HEK293T (cell line): ENCODE data around the gene KYNU.
A peak's percentile ranks its signal among the peaks of the same experiment; 100 is the strongest.

ENCODE experiments used
- CTCF ChIA-PET: fragments of 350-600 bp; formaldehyde crosslinking; extraction: SDS; loops from one replicate; lab custom pipeline; 2021; ENCODE audit warnings: antibody characterized with exemption, inconsistent platforms; lab: Yijun Ruan, JAX
- POLR2A ChIA-PET: fragments of 350-600 bp; formaldehyde crosslinking; extraction: SDS; loops from one replicate; lab custom pipeline; 2020; ENCODE audit warnings: antibody characterized with exemption, inconsistent platforms; lab: Yijun Ruan, JAX
- DNase-seq: peaks from one replicate; pipeline ENCODE4 v3.0.0; 2012; ENCODE audit warnings: mixed read lengths; ENCODE audit errors: extremely low spot score
- ARNT ChIP-seq: fragments of 450-650 bp; IDR thresholded peaks from 2 replicates; pipeline ENCODE4 v1.6.1; 2017; ENCODE audit warnings: mild to moderate bottlenecking
- BHLHE40 ChIP-seq: fragments of 450-650 bp; IDR thresholded peaks from 2 replicates; pipeline ENCODE4 v1.6.1; 2016; ENCODE audit warnings: mild to moderate bottlenecking, moderate library complexity, borderline replicate concordance
- CTBP1 ChIP-seq: fragments of 450-650 bp; IDR thresholded peaks from 2 replicates; pipeline ENCODE4 v1.6.1; 2016; ENCODE audit warnings: borderline replicate concordance
- ELF4 ChIP-seq: fragments of 450-650 bp; IDR thresholded peaks from 2 replicates; pipeline ENCODE4 v1.6.1; 2017; ENCODE audit warnings: antibody characterized with exemption
- FOXA1 ChIP-seq: fragments of 450-650 bp; IDR thresholded peaks from 2 replicates; pipeline ENCODE4 v1.6.1; 2016; ENCODE audit warnings: mild to moderate bottlenecking
- FOXK2 ChIP-seq: fragments of 450-650 bp; IDR thresholded peaks from 2 replicates; pipeline ENCODE4 v1.6.1; 2016; ENCODE audit warnings: mild to moderate bottlenecking
- FOXM1 ChIP-seq: fragments of 450-650 bp; IDR thresholded peaks from 2 replicates; pipeline ENCODE4 v1.6.1; 2017; ENCODE audit warnings: mild to moderate bottlenecking, borderline replicate concordance
- HDGF ChIP-seq: fragments of 450-650 bp; IDR thresholded peaks from 2 replicates; pipeline ENCODE4 v1.6.1; 2017; ENCODE audit warnings: antibody characterized with exemption, borderline replicate concordance
- L3MBTL2 ChIP-seq: fragments of 450-650 bp; conservative IDR thresholded peaks from 2 replicates; pipeline ENCODE4 v1.6.1; 2016; ENCODE audit warnings: mild to moderate bottlenecking
- LEF1 ChIP-seq: fragments of 450-650 bp; IDR thresholded peaks from 2 replicates; pipeline ENCODE4 v1.6.1; 2017; ENCODE audit warnings: mild to moderate bottlenecking, borderline replicate concordance
- NFRKB ChIP-seq: fragments of 450-650 bp; IDR thresholded peaks from 2 replicates; pipeline ENCODE4 v1.6.1; 2016; ENCODE audit warnings: mild to moderate bottlenecking, moderate library complexity
- SP1 ChIP-seq: fragments of 450-650 bp; IDR thresholded peaks from 2 replicates; pipeline ENCODE4 v1.6.1; 2017
- SUZ12 ChIP-seq: fragments of 450-650 bp; IDR thresholded peaks from 2 replicates; pipeline ENCODE4 v1.6.1; 2016; ENCODE audit warnings: mild to moderate bottlenecking
- TARDBP ChIP-seq: fragments of 450-650 bp; IDR thresholded peaks from 2 replicates; pipeline ENCODE4 v1.6.1; 2016
- ZNF384 ChIP-seq: fragments of 450-650 bp; IDR thresholded peaks from 2 replicates; pipeline ENCODE4 v1.6.1; 2016
- TF ChIP-seq, protein P1 (sequence below): fragments of 450-650 bp; IDR thresholded peaks from 2 replicates; pipeline ENCODE4 v1.6.1; 2016

Gene KYNU

DNA sequence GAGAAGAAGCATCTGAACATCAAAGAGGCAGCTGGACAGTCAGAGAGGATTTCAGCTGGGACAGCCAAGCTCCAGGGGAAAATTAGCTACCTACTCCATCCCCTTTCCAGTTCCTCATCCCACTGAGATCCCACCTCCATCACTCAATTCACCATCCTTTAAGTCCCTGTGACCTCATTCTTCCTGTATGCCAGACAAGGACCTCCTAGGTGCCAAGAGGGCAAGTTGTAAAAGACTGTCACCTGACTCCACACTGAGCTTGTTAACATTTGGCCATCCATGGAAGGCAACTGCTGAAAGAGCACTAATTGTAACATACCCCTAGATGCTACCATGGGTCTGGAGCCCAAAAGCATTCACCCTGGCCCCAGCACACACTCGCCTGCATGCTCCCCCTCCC lies 97.8 kb downstream of the KYNU start:
- POLR2A ChIA-PET = no interaction called here
- no peak for DNase-seq
- TF ChIP-seq HDGF = no peak
- CTCF ChIA-PET = no interaction called here

GRCh38 chr2:142980246-142981068 lies 103.0 kb downstream of the KYNU start:
- CTCF ChIA-PET = interaction anchor here (0.7 kb wide), 1 partner anchor 886 kb away, joined by 3 read pairs; no protein-coding TSS in a partner anchor
- peak; percentile 13 for DNase-seq
- no peak for TF ChIP-seq ELF4
- no peak for TF ChIP-seq LEF1
- no peak for TF ChIP-seq BHLHE40
- TF ChIP-seq FOXM1 = no peak

GRCh38 chr2:142981069-142981378 lies 103.6 kb downstream of the KYNU start:
- ChIA-PET CTCF (no interaction called here), POLR2A (no interaction called here)
- DNase-seq = no peak
- no peak for TF ChIP-seq FOXA1
- TF ChIP-seq FOXK2 = no peak
- TF ChIP-seq BHLHE40 = no peak
- no peak for TF ChIP-seq L3MBTL2
- TF ChIP-seq FOXM1 = no peak
- TF ChIP-seq TARDBP = no peak
- no peak for TF ChIP-seq ZNF384
- no peak for TF ChIP-seq NFRKB
- TF ChIP-seq, protein P1, sequence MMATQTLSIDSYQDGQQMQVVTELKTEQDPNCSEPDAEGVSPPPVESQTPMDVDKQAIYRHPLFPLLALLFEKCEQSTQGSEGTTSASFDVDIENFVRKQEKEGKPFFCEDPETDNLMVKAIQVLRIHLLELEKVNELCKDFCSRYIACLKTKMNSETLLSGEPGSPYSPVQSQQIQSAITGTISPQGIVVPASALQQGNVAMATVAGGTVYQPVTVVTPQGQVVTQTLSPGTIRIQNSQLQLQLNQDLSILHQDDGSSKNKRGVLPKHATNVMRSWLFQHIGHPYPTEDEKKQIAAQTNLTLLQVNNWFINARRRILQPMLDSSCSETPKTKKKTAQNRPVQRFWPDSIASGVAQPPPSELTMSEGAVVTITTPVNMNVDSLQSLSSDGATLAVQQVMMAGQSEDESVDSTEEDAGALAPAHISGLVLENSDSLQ = no peak
- no peak for TF ChIP-seq LEF1
- no peak for TF ChIP-seq HDGF
- TF ChIP-seq ARNT = no peak
- no peak for TF ChIP-seq SUZ12
- TF ChIP-seq CTBP1 = no peak
- TF ChIP-seq SP1 = no peak
- no peak for TF ChIP-seq ELF4

More at GRCh38 chr2:142980246-142981068, 103.0 kb downstream of the KYNU start:
- POLR2A ChIA-PET = no interaction called here

DNA sequence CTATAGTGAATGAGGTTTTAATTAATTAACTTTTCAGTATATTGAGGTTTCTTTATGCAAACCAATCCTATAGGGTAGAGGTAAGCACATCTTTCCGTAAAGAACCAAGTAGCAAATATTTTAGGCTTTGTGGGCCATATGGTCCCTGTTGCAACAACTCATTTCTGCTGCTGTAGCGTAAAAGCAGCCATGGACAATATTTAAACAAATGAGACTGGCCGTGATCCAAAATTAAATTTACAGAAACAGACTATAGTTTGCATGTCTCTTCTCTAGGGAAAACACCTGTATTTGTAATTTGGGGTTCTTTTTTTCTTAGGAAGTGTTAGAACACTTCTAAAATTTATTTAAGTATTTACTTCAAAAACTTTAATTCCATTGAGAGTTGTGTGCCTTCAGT lies 104.3 kb downstream of the KYNU start:
- CTCF ChIA-PET = no interaction called here
- TF ChIP-seq BHLHE40 (no peak), SUZ12 (no peak), FOXA1 (no peak), HDGF (no peak), L3MBTL2 (no peak), ZNF384 (no peak), SP1 (no peak), LEF1 (no peak), ELF4 (no peak), TARDBP (no peak), FOXM1 (no peak), ARNT (no peak), FOXK2 (no peak), NFRKB (no peak)
- TF ChIP-seq, protein P1 = no peak
- no peak for DNase-seq
- POLR2A ChIA-PET = no interaction called here

DNA sequence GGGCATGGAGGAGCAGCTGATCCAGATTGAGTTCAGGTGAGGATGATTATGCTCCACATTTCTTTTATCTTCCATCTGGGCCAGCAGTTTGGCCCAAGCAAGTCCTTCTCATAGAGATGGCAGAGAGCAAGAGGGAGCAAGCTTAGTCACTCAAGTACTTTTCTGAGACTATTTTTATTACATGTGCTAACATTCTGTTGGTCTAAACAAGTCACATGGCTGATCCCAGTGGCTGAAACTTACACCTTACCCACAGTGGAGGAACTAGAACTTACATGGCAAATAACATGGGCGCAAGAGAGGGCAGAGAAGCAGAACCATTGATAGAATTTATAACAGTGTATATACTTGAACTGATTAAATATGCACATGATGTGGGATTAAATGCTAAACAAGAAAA lies 105.7 kb downstream of the KYNU start:
- POLR2A ChIA-PET = no interaction called here
- no peak for DNase-seq
- CTCF ChIA-PET = no interaction called here
- no peak for TF ChIP-seq NFRKB
- no peak for TF ChIP-seq SP1
- no peak for TF ChIP-seq ZNF384
- no peak for TF ChIP-seq ELF4
- no peak for TF ChIP-seq SUZ12
- no peak for TF ChIP-seq ARNT
- TF ChIP-seq L3MBTL2 = no peak
- TF ChIP-seq BHLHE40 = no peak
- no peak for TF ChIP-seq TARDBP
- TF ChIP-seq LEF1 = no peak
- TF ChIP-seq, protein P1 = no peak
- no peak for TF ChIP-seq FOXA1
- no peak for TF ChIP-seq FOXK2

GRCh38 chr2:142984657-142985056 lies 107.2 kb downstream of the KYNU start:
- CTCF ChIA-PET = no interaction called here
- TF ChIP-seq BHLHE40 (no peak), ELF4 (no peak), ZNF384 (no peak), LEF1 (no peak), SUZ12 (no peak), HDGF (no peak), NFRKB (no peak), TARDBP (no peak), ARNT (no peak), FOXK2 (no peak), CTBP1 (no peak), FOXM1 (no peak), FOXA1 (no peak), SP1 (no peak)
- TF ChIP-seq, protein P1 = no peak
- DNase-seq = no peak
- POLR2A ChIA-PET = no interaction called here
